ENCODE results near the gene NLGN3. TPM values are rescaled to one million over a fixed set of nuclear protein-coding genes. Genes with fewer than 3 reads are reported as not detected.

The NLGN3 gene
- total RNA-seq, 2 experiments from 2014 or later, result 0.74 to 0.83 TPM

GRCh38 chrX:71118032-71118984 is 26.3 kb upstream of the NLGN3 start, which contains the start of gene MED12:
Gene MED12, plus strand, starts transcription at chrX:71118596. Its CDS starts 159 bp downstream, at chrX:71118755.
- ChIA-PET CTCF (interaction anchor here (0.8 to 3.7 kb wide), 10 partner anchors 8 to 165 kb away, joined by 3 to 40 read pairs (median 4); partner anchors contain the start of gene NONO), POLR2A (interaction anchor here (0.6 to 4.5 kb wide), 16 partner anchors 9 to 985 kb away, joined by 3 to 58 read pairs (median 6); partner anchors contain the start of genes CXorf65, FOXO4, NONO and TAF1)
- H3K9me3 Mint-ChIP-seq (ENCODE audit: insufficient read depth), result no peaks in the 10 kb centered on the region
- H3K27me3 Mint-ChIP-seq (ENCODE audit: low read depth), result no peaks in the 10 kb centered on the region
- DNase-seq (peak; percentile 86), ATAC-seq (peak; percentile 98)
- H3K4me3 Mint-ChIP-seq, result peak within 1 kb of the TSS; percentile 77
- H3K27ac Mint-ChIP-seq, result peak within 1 kb of the TSS; percentile 84
- H3K36me3 Mint-ChIP-seq (ENCODE audit: low read depth), result peaks cover 32% of the 10 kb centered on the region
- H3K4me1 Mint-ChIP-seq (ENCODE audit: low read depth), result peaks cover 30% of the 10 kb centered on the region

GRCh38 chrX:71118985-71119535 is 25.6 kb upstream of the NLGN3 start:
- peaks cover 35% of the 10 kb centered on the region for H3K36me3 Mint-ChIP-seq (ENCODE audit: low read depth)
- CTCF ChIA-PET, result interaction anchor here (1.0 to 3.7 kb wide), 6 partner anchors 9 to 149 kb away, joined by 3 to 40 read pairs (median 7); no protein-coding TSS in a partner anchor
- peaks cover 27% of the 10 kb centered on the region for H3K4me1 Mint-ChIP-seq (ENCODE audit: low read depth)
- POLR2A ChIA-PET, result interaction anchor here (0.7 to 4.5 kb wide), 16 partner anchors 9 to 553 kb away, joined by 3 to 58 read pairs (median 6); partner anchors contain the start of genes CXorf65, FOXO4, NONO and TAF1
- no peaks in the 10 kb centered on the region for H3K9me3 Mint-ChIP-seq (ENCODE audit: insufficient read depth)
- ATAC-seq (no peak), DNase-seq (no peak)
- no peaks in the 10 kb centered on the region for H3K27me3 Mint-ChIP-seq (ENCODE audit: low read depth)
- H3K4me3 Mint-ChIP-seq, result peak overlapping the region; percentile 77
- peak overlapping the region; percentile 84 for H3K27ac Mint-ChIP-seq

DNA sequence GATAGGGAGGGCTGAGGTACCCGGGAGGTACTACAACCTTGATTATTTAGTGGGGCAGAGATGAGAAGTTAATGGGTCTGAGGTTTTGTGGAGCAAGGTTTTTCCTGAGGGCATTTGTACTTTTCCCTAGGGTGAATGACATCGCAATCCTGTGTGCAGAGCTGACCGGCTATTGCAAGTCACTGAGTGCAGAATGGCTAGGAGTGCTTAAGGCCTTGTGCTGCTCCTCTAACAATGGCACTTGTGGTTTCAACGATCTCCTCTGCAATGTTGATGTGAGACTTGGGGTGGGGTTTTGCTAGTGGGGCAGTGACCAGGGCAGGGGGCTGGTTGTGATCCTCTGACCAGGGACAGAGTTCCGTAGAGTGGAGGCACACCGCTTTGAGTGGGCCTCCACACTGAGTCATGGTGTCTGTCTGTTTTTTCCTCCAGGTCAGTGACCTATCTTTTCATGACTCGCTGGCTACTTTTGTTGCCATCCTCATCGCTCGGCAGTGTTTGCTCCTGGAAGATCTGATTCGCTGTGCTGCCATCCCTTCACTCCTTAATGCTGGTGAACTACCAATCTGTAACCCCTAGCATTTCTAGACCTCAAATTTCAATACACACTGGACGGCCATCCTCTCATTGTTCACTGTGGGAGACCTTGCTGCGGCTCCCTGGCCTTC is 16.3 kb upstream of the NLGN3 start:
- ChIA-PET POLR2A (interaction anchor here (0.7 to 2.4 kb wide), 5 partner anchors 11 to 32 kb away, joined by 3 to 12 read pairs (median 3); partner anchors contain the start of gene MED12), CTCF (interaction anchor here (0.7 to 5.4 kb wide), 9 partner anchors 9 to 54 kb away, joined by 3 to 90 read pairs (median 5); partner anchors contain the start of genes CXorf65, IL2RG and MED12)
- ATAC-seq (no peak), DNase-seq (no peak)
- Mint-ChIP-seq H3K4me1 (ENCODE audit: low read depth) (peaks cover 22% of the 10 kb centered on the region), H3K27ac (peak overlapping the region; percentile 37), H3K4me3 (no peak overlapping the region), H3K36me3 (ENCODE audit: low read depth) (peaks cover 62% of the 10 kb centered on the region), H3K27me3 (ENCODE audit: low read depth) (no peaks in the 10 kb centered on the region), H3K9me3 (ENCODE audit: insufficient read depth) (no peaks in the 10 kb centered on the region)

DNA sequence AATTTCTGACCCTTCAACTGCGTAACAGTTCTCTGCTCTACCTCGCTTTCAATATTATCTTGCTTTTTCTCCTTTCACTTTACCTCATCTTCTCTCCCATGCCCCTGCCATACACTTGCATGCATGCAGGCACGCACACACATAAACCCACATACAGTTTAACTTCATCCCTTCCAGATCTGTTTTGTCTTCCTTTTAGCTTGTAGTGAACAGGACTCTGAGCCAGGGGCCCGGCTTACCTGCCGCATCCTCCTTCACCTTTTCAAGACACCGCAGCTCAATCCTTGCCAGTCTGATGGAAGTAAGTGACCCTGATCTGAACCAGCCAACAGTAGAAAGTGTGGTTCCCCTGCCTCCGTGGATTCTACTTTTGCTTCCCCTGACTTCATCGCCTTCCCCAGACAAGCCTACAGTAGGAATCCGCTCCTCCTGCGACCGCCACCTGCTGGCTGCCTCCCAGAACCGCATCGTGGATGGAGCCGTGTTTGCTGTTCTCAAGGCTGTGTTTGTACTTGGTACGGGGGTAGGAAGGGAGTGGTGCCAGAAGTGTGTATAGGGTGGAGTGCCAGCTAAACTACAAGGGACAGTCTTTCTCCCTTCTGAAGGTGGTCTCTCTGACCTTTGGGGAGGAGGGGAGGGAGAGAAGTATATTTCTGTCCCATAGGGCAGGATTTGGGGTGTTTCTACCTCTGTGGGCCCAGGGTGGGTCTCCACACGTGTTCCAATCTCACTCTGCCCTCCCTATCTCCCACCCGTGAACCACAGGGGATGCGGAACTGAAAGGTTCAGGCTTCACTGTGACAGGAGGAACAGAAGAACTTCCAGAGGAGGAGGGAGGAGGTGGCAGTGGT is 15.5 kb upstream of the NLGN3 start:
- peak; percentile 91 for ATAC-seq
- CTCF ChIA-PET, result interaction anchor here (0.7 to 5.4 kb wide), 11 partner anchors 10 to 55 kb away, joined by 3 to 90 read pairs (median 5); partner anchors contain the start of genes CXorf65, IL2RG and MED12
- peaks cover 59% of the 10 kb centered on the region for H3K36me3 Mint-ChIP-seq (ENCODE audit: low read depth)

DNA sequence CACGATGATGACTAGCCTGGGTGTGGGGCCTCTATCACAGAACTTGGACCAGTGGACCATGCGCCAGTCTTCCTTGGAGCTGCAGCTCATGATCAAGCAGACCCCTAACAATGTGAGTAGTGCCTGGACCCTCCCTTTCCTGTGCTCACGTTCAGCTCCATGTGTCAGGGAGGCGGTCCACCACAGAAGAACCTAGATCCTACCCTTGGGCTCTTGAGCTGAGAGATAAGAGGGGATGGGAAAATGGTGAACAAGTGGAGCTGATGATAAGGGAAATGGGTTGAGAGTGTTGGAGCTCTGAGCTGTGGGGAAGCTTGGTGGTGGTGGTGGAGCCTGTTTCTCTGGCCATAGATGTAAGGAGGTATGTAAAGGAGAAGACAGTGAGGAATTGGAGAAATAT is 13.1 kb upstream of the NLGN3 start:
- peaks cover 16% of the 10 kb centered on the region for H3K4me1 Mint-ChIP-seq (ENCODE audit: low read depth)
- DNase-seq, result no peak
- no peak for ATAC-seq
- H3K9me3 Mint-ChIP-seq (ENCODE audit: insufficient read depth), result no peaks in the 10 kb centered on the region
- CTCF ChIA-PET, result interaction anchor here (2.6 to 5.4 kb wide), 3 partner anchors 13 to 50 kb away, joined by 10 to 90 read pairs (median 27); partner anchors contain the start of genes CXorf65 and MED12
- H3K27ac Mint-ChIP-seq, result no peak overlapping the region
- no peak overlapping the region for H3K4me3 Mint-ChIP-seq
- H3K36me3 Mint-ChIP-seq (ENCODE audit: low read depth), result peaks cover 64% of the 10 kb centered on the region
- POLR2A ChIA-PET, result interaction anchor here (0.8 to 1.1 kb wide), 2 partner anchors 13 to 19 kb away, joined by 3 to 5 read pairs; partner anchors contain the start of gene MED12
- H3K27me3 Mint-ChIP-seq (ENCODE audit: low read depth), result no peaks in the 10 kb centered on the region

More for the DNA sequence above, 15.5 kb upstream of the NLGN3 start:
- peak; percentile 80 for DNase-seq
- H3K9me3 Mint-ChIP-seq (ENCODE audit: insufficient read depth), result no peaks in the 10 kb centered on the region
- peak overlapping the region; percentile 80 for H3K27ac Mint-ChIP-seq
- H3K4me1 Mint-ChIP-seq (ENCODE audit: low read depth), result peaks cover 22% of the 10 kb centered on the region
- no peak overlapping the region for H3K4me3 Mint-ChIP-seq
- POLR2A ChIA-PET, result interaction anchor here (0.7 to 2.4 kb wide), 5 partner anchors 11 to 32 kb away, joined by 3 to 12 read pairs (median 3); partner anchors contain the start of gene MED12
- no peaks in the 10 kb centered on the region for H3K27me3 Mint-ChIP-seq (ENCODE audit: low read depth)

GRCh38 chrX:71140440-71140839 is 4.2 kb upstream of the NLGN3 start:
- DNase-seq (no peak), ATAC-seq (no peak)
- Mint-ChIP-seq H3K27me3 (ENCODE audit: low read depth) (no peaks in the 10 kb centered on the region), H3K9me3 (ENCODE audit: insufficient read depth) (no peaks in the 10 kb centered on the region), H3K36me3 (ENCODE audit: low read depth) (peaks cover 42% of the 10 kb centered on the region), H3K4me1 (ENCODE audit: low read depth) (peaks cover 13% of the 10 kb centered on the region), H3K4me3 (no peak overlapping the region), H3K27ac (peak overlapping the region; percentile 75)
- ChIA-PET CTCF (no interaction called here), POLR2A (no interaction called here)

- ChIA-PET POLR2A (no interaction called here), CTCF (no interaction called here)
- Mint-ChIP-seq H3K36me3 (ENCODE audit: low read depth) (peaks cover 20% of the 10 kb centered on the region), H3K27ac (no peak overlapping the region), H3K27me3 (ENCODE audit: low read depth) (no peaks in the 10 kb centered on the region), H3K9me3 (ENCODE audit: insufficient read depth) (no peaks in the 10 kb centered on the region), H3K4me1 (ENCODE audit: low read depth) (peaks cover 20% of the 10 kb centered on the region), H3K4me3 (no peak overlapping the region)
- DNase-seq (no peak), ATAC-seq (no peak)
These were observed 1.1 kb upstream of the NLGN3 start for GRCh38 chrX:71143508-71143907.

GRCh38 chrX:71147496-71148277 is 3.0 kb downstream of the NLGN3 start:
- Mint-ChIP-seq H3K4me1 (ENCODE audit: low read depth) (peaks cover 7% of the 10 kb centered on the region), H3K27me3 (ENCODE audit: low read depth) (no peaks in the 10 kb centered on the region), H3K36me3 (ENCODE audit: low read depth) (peaks cover 1% of the 10 kb centered on the region), H3K9me3 (ENCODE audit: insufficient read depth) (no peaks in the 10 kb centered on the region), H3K4me3 (no peak overlapping the region), H3K27ac (no peak overlapping the region)
- CTCF ChIA-PET, result no interaction called here
- POLR2A ChIA-PET, result no interaction called here
- no peak for DNase-seq
- no peak for ATAC-seq

DNA sequence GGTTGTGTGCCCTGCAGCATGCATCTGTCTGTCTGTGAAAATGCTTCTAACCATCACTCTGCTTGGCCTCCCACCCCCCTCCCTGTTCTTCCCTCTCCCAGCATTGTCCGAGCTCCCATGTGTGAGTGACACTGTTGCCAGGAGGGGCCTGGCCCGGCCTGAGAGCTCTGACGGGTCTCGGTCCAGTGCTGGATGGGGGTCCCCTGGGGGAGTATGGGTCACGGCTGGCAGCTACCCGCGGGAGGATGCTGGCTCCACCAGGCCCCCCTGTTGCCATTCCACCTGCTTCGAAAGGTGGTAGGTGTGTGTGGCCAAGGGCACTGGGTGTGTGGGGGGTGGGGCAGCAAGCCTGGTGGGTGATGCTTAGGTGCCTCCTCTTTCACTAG is 3.6 kb downstream of the NLGN3 start:
- no peak for ATAC-seq
- H3K27me3 Mint-ChIP-seq (ENCODE audit: low read depth), result no peaks in the 10 kb centered on the region

GRCh38 chrX:71151366-71151765 is 6.7 kb downstream of the NLGN3 start:
- no peaks in the 10 kb centered on the region for H3K27me3 Mint-ChIP-seq (ENCODE audit: low read depth)
- H3K4me1 Mint-ChIP-seq (ENCODE audit: low read depth), result peaks cover 2% of the 10 kb centered on the region
- DNase-seq, result no peak
- H3K36me3 Mint-ChIP-seq (ENCODE audit: low read depth), result no peaks in the 10 kb centered on the region
- POLR2A ChIA-PET, result interaction anchor here (0.6 kb wide), 1 partner anchor 156 kb away, joined by 3 read pairs; no protein-coding TSS in a partner anchor
- no peak for ATAC-seq
- H3K9me3 Mint-ChIP-seq (ENCODE audit: insufficient read depth), result no peaks in the 10 kb centered on the region
- no peak overlapping the region for H3K4me3 Mint-ChIP-seq
- no peak overlapping the region for H3K27ac Mint-ChIP-seq
- CTCF ChIA-PET, result no interaction called here

More for the DNA sequence above, 3.6 kb downstream of the NLGN3 start:
- POLR2A ChIA-PET, result no interaction called here
- Mint-ChIP-seq H3K4me1 (ENCODE audit: low read depth) (peaks cover 7% of the 10 kb centered on the region), H3K4me3 (no peak overlapping the region), H3K9me3 (ENCODE audit: insufficient read depth) (no peaks in the 10 kb centered on the region), H3K36me3 (ENCODE audit: low read depth) (no peaks in the 10 kb centered on the region), H3K27ac (no peak overlapping the region)
- no peak for DNase-seq
- CTCF ChIA-PET, result interaction anchor here (0.6 kb wide), 1 partner anchor 58 kb away, joined by 3 read pairs; no protein-coding TSS in a partner anchor
